ENCODE data around the gene ZNF75A. TPM values are rescaled to one million over a fixed set of nuclear protein-coding genes. Genes with fewer than 3 reads are reported as not detected.

ZNF75A gene
- polyA plus RNA-seq, 1 donor (not counting 4 experiments of a cell fraction or from before 2014, with no cell fraction given) = 20.8 TPM

DNA sequence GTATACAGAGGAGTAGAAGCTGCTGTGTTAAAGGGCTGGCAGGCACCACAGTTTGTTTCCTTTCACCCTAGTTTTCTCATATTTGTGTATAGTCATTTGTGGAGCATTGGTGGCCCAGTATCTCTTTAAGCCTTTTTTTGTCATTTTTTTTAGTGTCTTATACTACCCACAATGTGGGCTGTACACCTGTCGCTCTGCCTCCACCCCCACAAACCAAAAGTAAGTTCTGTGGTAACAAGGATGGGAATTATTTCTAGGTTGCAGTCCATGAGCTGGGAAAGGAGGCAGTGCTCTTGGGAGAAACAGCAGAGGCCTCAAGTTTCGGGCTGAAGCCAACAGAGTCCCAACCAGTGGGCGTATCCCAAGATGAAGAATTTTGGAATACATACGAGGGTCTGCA, 6.2 kb downstream of the ZNF75A start:
- Histone ChIP-seq H4K20me1 (ENCODE audit: control insufficient read depth, extremely low read depth, insufficient read depth, low read length) (no peaks in the 10 kb centered on the region), H3K27me3 (ENCODE audit: control insufficient read depth, extremely low read depth, insufficient read depth, low read length) (no peaks in the 10 kb centered on the region), H3K9me3 (ENCODE audit: control insufficient read depth, low read depth, low read length) (peaks cover 20% of the 10 kb centered on the region), H2AFZ (ENCODE audit: control insufficient read depth, low read length) (no peak overlapping the region), H3K4me2 (ENCODE audit: control insufficient read depth, extremely low read depth, insufficient read depth, low read depth, low read length) (no peak overlapping the region), H3K27ac (ENCODE audit: control insufficient read depth, insufficient read depth, low read length) (no peak overlapping the region), H3K9me1 (ENCODE audit: control insufficient read depth, extremely low read depth, insufficient read depth, low read length) (no peaks in the 10 kb centered on the region), H3K36me3 (ENCODE audit: control insufficient read depth in 2 of 2, extremely low read depth in 1 of 2, insufficient read depth in 2 of 2, low read length in 2 of 2) (peaks cover 28 to 32% of the 10 kb centered on the region in 2 experiments), H3K9ac (ENCODE audit: control insufficient read depth, extremely low read depth, insufficient read depth, low read length) (no peak overlapping the region), H3K4me1 (ENCODE audit: control insufficient read depth, extremely low read depth, insufficient read depth, low read length) (no peaks in the 10 kb centered on the region), H3K4me3 (ENCODE audit: control insufficient read depth in 2 of 3, extremely low read depth in 1 of 3, insufficient read depth in 2 of 3, low read depth in 1 of 3, low read length in 3 of 3) (no peak overlapping the region), H3K79me2 (ENCODE audit: control insufficient read depth, insufficient read depth, low read length) (peaks cover 3% of the 10 kb centered on the region)
- FAIRE-seq (no peak), DNase-seq (ENCODE audit: low read depth, low spot score) (no peak)
- TF ChIP-seq CTCF (optimal IDR thresholded peaks at IDR 0.05 in 1 of 3, IDR thresholded peaks at IDR 0.05 in 1 of 3, conservative IDR thresholded peaks at IDR 0.05 in 1 of 3; ENCODE audit: extremely low read depth in 1 of 3, insufficient read depth in 2 of 3, low read length in 3 of 3) = no peak
- dilution Hi-C loops (cut with MboI; ENCODE audit: extremely low pct_ligation_motif_present, low sequenced_read_pairs) = no loop called here

DNA sequence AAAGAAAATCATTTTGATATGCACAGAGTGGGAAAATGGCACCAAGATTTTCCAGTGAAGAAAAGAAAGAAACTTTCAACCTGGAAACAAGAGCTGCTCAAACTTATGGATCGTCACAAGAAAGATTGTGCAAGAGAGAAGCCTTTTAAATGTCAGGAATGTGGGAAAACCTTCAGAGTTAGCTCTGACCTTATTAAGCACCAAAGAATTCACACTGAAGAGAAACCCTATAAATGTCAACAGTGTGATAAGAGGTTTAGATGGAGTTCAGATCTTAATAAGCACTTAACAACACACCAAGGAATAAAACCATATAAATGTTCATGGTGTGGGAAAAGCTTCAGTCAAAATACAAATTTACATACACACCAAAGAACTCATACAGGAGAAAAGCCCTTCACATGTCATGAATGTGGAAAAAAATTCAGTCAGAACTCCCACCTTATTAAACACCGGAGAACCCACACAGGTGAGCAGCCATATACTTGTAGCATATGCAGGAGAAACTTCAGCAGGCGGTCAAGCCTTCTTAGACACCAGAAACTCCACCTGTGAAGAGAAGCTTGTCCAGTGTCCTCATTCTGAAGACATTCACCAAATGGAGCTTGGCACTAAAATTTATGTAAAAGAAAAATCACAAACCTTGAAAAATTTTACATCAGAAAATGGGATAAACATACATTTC, 12.2 kb downstream of the ZNF75A start:
- H2AFZ ChIP-seq (ENCODE audit: control insufficient read depth, low read length) = no peak overlapping the region
- H4K20me1 ChIP-seq (ENCODE audit: control insufficient read depth, extremely low read depth, insufficient read depth, low read length) = no peaks in the 10 kb centered on the region
- H3K9me1 ChIP-seq (ENCODE audit: control insufficient read depth, extremely low read depth, insufficient read depth, low read length) = no peaks in the 10 kb centered on the region
- TF ChIP-seq CTCF (optimal IDR thresholded peaks at IDR 0.05 in 1 of 3, IDR thresholded peaks at IDR 0.05 in 1 of 3, conservative IDR thresholded peaks at IDR 0.05 in 1 of 3; ENCODE audit: extremely low read depth in 1 of 3, insufficient read depth in 2 of 3, low read length in 3 of 3) = no peak
- TF ChIP-seq EZH2 (IDR thresholded peaks at IDR 0.05; ENCODE audit: low read length) = no peak
- H3K4me2 ChIP-seq (ENCODE audit: control insufficient read depth, extremely low read depth, insufficient read depth, low read depth, low read length) = no peak overlapping the region
- FAIRE-seq (no peak), DNase-seq (ENCODE audit: low read depth, low spot score) (no peak)
- H3K4me3 ChIP-seq (ENCODE audit: control insufficient read depth in 2 of 3, extremely low read depth in 1 of 3, insufficient read depth in 2 of 3, low read depth in 1 of 3, low read length in 3 of 3) = no peak overlapping the region
- no peak overlapping the region for H3K9ac ChIP-seq (ENCODE audit: control insufficient read depth, extremely low read depth, insufficient read depth, low read length)
- peaks cover 23 to 35% of the 10 kb centered on the region in 2 experiments for H3K36me3 ChIP-seq (ENCODE audit: control insufficient read depth in 2 of 2, extremely low read depth in 1 of 2, insufficient read depth in 2 of 2, low read length in 2 of 2)
- no peaks in the 10 kb centered on the region for H3K4me1 ChIP-seq (ENCODE audit: control insufficient read depth, extremely low read depth, insufficient read depth, low read length)
- H3K9me3 ChIP-seq (ENCODE audit: control insufficient read depth, low read depth, low read length) = peaks cover 31% of the 10 kb centered on the region
- no peaks in the 10 kb centered on the region for H3K79me2 ChIP-seq (ENCODE audit: control insufficient read depth, insufficient read depth, low read length)
- dilution Hi-C loops (cut with MboI; ENCODE audit: extremely low pct_ligation_motif_present, low sequenced_read_pairs) = no loop called here
- H3K27ac ChIP-seq (ENCODE audit: control insufficient read depth, insufficient read depth, low read length) = no peak overlapping the region
- H3K27me3 ChIP-seq (ENCODE audit: control insufficient read depth, extremely low read depth, insufficient read depth, low read length) = no peaks in the 10 kb centered on the region

Data from keratinocyte (primary cell).